Measurements from ENCODE around the gene DES.
A peak's percentile ranks its signal among the peaks of the same experiment; 100 is the strongest.

Gene DES

GRCh38 chr2:219459460-219460311 lies 41.5 kb downstream of the DES start:
- no peak for DNase-seq

- peak; percentile 43 for DNase-seq
These were observed 42.3 kb downstream of the DES start for GRCh38 chr2:219460424-219460926.

- no peak for DNase-seq
These were observed 42.9 kb downstream of the DES start for GRCh38 chr2:219461047-219461514.

GRCh38 chr2:219461669-219462068 lies 43.5 kb downstream of the DES start:
- no peak for DNase-seq

GRCh38 chr2:219462349-219462748 lies 44.2 kb downstream of the DES start:
- DNase-seq: no peak

- DNase-seq: no peak
These were observed 46.3 kb downstream of the DES start for GRCh38 chr2:219464286-219465032.

- no peak for DNase-seq
These were observed 47.7 kb downstream of the DES start for GRCh38 chr2:219465659-219466561.

GRCh38 chr2:219466816-219467735 lies 48.9 kb downstream of the DES start:
- no peak for DNase-seq

GRCh38 chr2:219467736-219468075 lies 49.5 kb downstream of the DES start:
- no peak for DNase-seq

- no peak for DNase-seq
These were observed 50.4 kb downstream of the DES start for GRCh38 chr2:219468410-219469185.

- no peak for DNase-seq
These were observed 51.1 kb downstream of the DES start for GRCh38 chr2:219469186-219469724.

GRCh38 chr2:219470429-219470828 lies 52.3 kb downstream of the DES start:
- no peak for DNase-seq

- no peak for DNase-seq
These were observed 53.5 kb downstream of the DES start for GRCh38 chr2:219471476-219472371.

GRCh38 chr2:219472629-219473187 lies 54.5 kb downstream of the DES start:
- DNase-seq: no peak

GRCh38 chr2:219473511-219473910 lies 55.3 kb downstream of the DES start:
- no peak for DNase-seq

- no peak for DNase-seq
These were observed 56.3 kb downstream of the DES start for GRCh38 chr2:219474285-219475060.

GRCh38 chr2:219475278-219475677 lies 57.1 kb downstream of the DES start:
- DNase-seq: no peak
